ENCODE data around the gene NMT1. TPM values are rescaled to one million over a fixed set of nuclear protein-coding genes. Genes with fewer than 3 reads are reported as not detected.

Gene NMT1
- total and polyA plus RNA-seq, 3 experiments from 2014 or later, result 82.0 to 198 (median 189) TPM

DNA sequence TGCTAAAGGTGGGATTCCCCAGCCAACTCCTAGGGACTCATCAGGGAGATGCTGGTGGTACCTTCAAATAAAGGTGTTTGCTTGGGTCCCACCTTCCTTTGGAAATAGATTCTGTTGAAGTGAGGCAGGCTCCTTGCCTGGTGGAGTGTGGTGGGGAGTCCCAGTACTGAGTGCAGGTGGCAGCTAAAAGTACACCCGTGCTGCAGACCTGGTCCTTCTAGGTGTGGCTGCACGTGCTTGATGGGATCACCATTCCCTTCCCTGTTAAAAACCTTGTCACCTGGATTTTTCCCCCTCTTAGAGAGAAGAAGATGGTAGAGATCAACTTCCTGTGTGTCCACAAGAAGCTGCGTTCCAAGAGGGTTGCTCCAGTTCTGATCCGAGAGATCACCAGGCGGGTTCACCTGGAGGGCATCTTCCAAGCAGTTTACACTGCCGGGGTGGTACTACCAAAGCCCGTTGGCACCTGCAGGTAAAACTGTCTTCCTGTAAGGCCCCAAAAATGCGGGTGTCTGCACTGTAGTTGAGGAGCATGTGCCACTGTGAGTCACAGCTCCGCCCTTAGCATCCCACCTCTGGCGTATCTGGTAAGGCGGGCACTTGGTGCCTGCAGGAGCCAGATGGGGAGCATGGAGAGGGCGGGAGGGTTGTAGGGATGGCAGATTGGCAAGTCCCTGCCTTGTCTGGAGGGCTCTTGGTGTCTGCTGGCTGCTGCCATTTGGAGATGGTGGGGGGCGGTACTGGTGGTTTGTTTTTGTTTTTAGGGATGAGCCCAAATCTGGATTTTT, 37.2 kb downstream of the NMT1 start:
- peaks cover 5 to 86% (median 18%) of the 10 kb centered on the region in 3 donors for H3K36me3 Mint-ChIP-seq
- POLR2A ChIA-PET, result interaction anchor here (0.9 kb wide), 1 partner anchor 47 kb away, joined by 3 read pairs; no protein-coding TSS in a partner anchor
- H3K9me3 Mint-ChIP-seq, result no peaks in the 10 kb centered on the region

DNA sequence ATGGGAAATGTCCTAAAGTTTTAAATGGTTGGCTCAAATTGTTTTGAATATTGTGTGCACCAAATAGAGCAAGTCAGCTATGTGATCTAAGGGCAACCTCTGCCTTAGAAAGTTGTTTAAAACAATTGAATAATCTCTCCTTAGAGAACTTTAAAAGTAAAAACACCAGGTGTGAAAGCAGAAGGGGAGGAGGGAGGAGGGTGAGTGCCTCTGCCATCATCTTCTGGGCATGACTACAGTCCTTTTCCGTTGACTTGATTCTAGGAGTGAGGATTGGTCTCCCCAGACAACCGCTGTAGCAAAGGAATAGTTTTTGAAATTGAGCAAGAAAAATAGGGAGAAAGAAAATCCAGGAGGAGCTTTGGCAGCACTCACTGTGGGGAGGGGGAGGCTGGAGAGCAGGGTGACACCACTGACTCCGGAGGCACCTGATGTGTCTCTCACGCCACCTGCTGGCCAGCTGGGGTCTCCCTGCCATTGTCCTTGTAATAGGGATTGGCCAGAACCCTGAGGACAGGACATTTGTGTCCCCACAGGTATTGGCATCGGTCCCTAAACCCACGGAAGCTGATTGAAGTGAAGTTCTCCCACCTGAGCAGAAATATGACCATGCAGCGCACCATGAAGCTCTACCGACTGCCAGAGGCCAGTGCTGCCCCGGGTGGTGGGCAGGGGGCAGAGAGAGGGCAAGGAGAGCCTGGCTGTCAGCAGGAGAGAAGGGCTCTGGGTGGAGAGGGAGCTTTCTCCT, 37.9 kb downstream of the NMT1 start:
- Histone ChIP-seq H3K9me3 (ENCODE audit: low read length) (no peaks in the 10 kb centered on the region), H3K4me3 (ENCODE audit: low read length) (no peak overlapping the region), H3K27me3 (ENCODE audit: insufficient read depth, low read length, poor library complexity, severe bottlenecking) (no peaks in the 10 kb centered on the region), H3K36me3 (ENCODE audit: insufficient read depth, low read length) (peaks cover 61% of the 10 kb centered on the region), H3K4me1 (ENCODE audit: insufficient read depth, low read length) (no peaks in the 10 kb centered on the region), H3K27ac (ENCODE audit: low read depth, low read length) (no peak overlapping the region)
- H3K4me3 Mint-ChIP-seq, result no peak overlapping the region
- no peaks in the 10 kb centered on the region for H3K9me3 Mint-ChIP-seq
- ChIA-PET POLR2A (interaction anchor here (0.9 kb wide), 1 partner anchor 48 kb away, joined by 3 read pairs; no protein-coding TSS in a partner anchor), CTCF (interaction anchor here (1.0 to 3.3 kb wide), 15 partner anchors 9 to 288 kb away, joined by 3 to 17 read pairs (median 7); partner anchors contain the start of genes ACBD4 and DCAKD)
- DNase-seq, result peak; percentile 43 to 79 (median 49)
- H3K27me3 Mint-ChIP-seq, result no peaks in the 10 kb centered on the region
- peaks cover 5 to 86% (median 14%) of the 10 kb centered on the region in 3 donors for H3K36me3 Mint-ChIP-seq
- peak overlapping the region in 6 of 8 donors; percentile 16 to 72 (median 32) for H3K27ac Mint-ChIP-seq
- H3K4me1 Mint-ChIP-seq, result peaks cover 0 to 7% (median 0%) of the 10 kb centered on the region in 3 donors

More for the DNA sequence above, 37.2 kb downstream of the NMT1 start:
- no peak for DNase-seq
- Histone ChIP-seq H3K4me3 (ENCODE audit: low read length) (no peak overlapping the region), H3K27ac (ENCODE audit: low read depth, low read length) (no peak overlapping the region), H3K9me3 (ENCODE audit: low read length) (no peaks in the 10 kb centered on the region), H3K27me3 (ENCODE audit: insufficient read depth, low read length, poor library complexity, severe bottlenecking) (no peaks in the 10 kb centered on the region), H3K36me3 (ENCODE audit: insufficient read depth, low read length) (peaks cover 60% of the 10 kb centered on the region), H3K4me1 (ENCODE audit: insufficient read depth, low read length) (no peaks in the 10 kb centered on the region)
- CTCF ChIA-PET, result interaction anchor here (1.2 to 3.3 kb wide), 10 partner anchors 8 to 207 kb away, joined by 3 to 17 read pairs (median 8); partner anchors contain the start of gene ACBD4
- H3K4me3 Mint-ChIP-seq, result no peak overlapping the region
- no peaks in the 10 kb centered on the region for H3K27me3 Mint-ChIP-seq
- peaks cover 0 to 7% (median 0%) of the 10 kb centered on the region in 3 donors for H3K4me1 Mint-ChIP-seq
- peak overlapping the region in 3 of 8 donors; percentile 17 to 73 (median 72) for H3K27ac Mint-ChIP-seq

DNA sequence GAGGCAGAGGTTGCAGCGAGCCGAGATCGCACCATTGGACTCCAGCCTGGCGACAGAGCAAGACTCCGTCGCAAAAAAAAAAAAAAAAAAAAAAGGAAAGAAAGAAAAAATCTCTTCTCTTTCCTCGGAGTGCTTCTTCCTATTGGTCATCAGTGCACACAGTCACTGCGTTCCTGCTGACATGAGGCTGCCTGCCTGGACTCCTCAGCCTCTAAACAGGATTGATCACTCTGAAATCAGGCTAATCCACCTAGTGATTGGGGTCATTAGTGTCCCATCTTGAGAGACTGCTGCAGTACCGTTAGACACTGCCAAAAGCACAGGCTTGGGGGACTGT, 40.4 kb downstream of the NMT1 start:
- Mint-ChIP-seq H3K4me1 (peaks cover 0 to 7% (median 0%) of the 10 kb centered on the region in 3 donors), H3K27ac (peak overlapping the region in 1 of 8 donors; percentile 54), H3K9me3 (no peaks in the 10 kb centered on the region), H3K4me3 (no peak overlapping the region), H3K36me3 (peaks cover under 1 to 90% (median 10%) of the 10 kb centered on the region in 3 donors), H3K27me3 (no peaks in the 10 kb centered on the region)
- Histone ChIP-seq H3K9me3 (ENCODE audit: low read length) (no peaks in the 10 kb centered on the region), H3K36me3 (ENCODE audit: insufficient read depth, low read length) (peaks cover 67% of the 10 kb centered on the region), H3K4me3 (ENCODE audit: low read length) (no peak overlapping the region), H3K27me3 (ENCODE audit: insufficient read depth, low read length, poor library complexity, severe bottlenecking) (no peaks in the 10 kb centered on the region), H3K4me1 (ENCODE audit: insufficient read depth, low read length) (no peaks in the 10 kb centered on the region), H3K27ac (ENCODE audit: low read depth, low read length) (no peak overlapping the region)
- no peak for DNase-seq
- CTCF ChIA-PET, result interaction anchor here (3.3 kb wide), 1 partner anchor 12 kb away, joined by 9 read pairs; no protein-coding TSS in a partner anchor
- POLR2A ChIA-PET, result no interaction called here

DNA sequence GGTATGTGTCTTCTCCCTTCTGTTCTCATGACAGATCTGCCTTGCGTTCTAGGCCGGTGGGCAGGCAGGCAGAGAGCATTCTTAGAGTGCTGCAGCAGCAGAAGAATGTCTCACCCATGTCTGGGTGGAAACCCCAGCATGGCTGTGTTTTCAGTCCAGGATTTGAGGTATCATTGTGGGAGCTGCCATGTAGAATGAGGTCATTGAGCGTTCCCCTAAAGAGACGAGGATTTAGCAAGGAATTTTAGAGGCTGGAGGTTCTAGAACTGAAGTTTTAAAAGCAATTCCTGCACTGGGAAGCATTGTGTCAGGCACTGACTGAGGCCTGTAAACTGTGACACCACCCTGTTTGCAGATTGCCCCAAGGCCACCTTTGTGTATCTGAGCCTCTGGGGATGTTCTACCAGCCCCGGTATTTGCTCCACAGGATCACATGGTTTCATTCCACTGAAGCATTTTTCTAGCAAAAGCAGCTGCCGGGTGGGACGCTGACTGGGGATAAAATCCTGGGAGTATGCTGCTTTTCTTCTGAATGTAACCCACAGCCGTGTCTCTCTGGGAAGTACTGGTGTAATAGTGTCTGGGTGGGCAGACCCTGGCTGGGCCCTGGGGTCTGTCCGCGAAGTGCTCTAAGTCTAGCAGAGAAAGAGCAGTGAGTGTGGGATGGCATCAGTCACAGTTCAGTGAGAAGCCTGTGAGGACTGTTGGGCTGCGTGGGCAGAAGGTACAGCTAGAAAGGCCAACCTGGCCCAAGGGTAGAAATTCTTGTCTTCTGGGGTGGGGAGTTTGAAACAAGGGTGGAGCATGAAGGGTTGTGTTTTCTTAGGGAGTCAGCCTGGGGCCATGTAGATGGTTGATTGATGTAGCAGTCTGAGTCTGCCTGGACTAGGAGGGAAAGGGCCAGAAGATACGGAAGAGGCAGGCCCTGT, 41.0 kb downstream of the NMT1 start:
- H3K27ac ChIP-seq (ENCODE audit: low read depth, low read length), result no peak overlapping the region
- H3K9me3 ChIP-seq (ENCODE audit: low read length), result no peaks in the 10 kb centered on the region
- no peaks in the 10 kb centered on the region for H3K27me3 Mint-ChIP-seq
- H3K27ac Mint-ChIP-seq, result peak overlapping the region in 3 of 8 donors; percentile 17 to 46 (median 35)
- peaks cover 0 to 7% (median 0%) of the 10 kb centered on the region in 3 donors for H3K4me1 Mint-ChIP-seq
- H3K27me3 ChIP-seq (ENCODE audit: insufficient read depth, low read length, poor library complexity, severe bottlenecking), result no peaks in the 10 kb centered on the region
- no peak for DNase-seq
- no peak overlapping the region for H3K4me3 ChIP-seq (ENCODE audit: low read length)
- ChIA-PET POLR2A (no interaction called here), CTCF (no interaction called here)
- no peaks in the 10 kb centered on the region for H3K9me3 Mint-ChIP-seq
- H3K4me3 Mint-ChIP-seq, result no peak overlapping the region
- no peaks in the 10 kb centered on the region for H3K4me1 ChIP-seq (ENCODE audit: insufficient read depth, low read length)
- H3K36me3 ChIP-seq (ENCODE audit: insufficient read depth, low read length), result peaks cover 65% of the 10 kb centered on the region
- peaks cover 0 to 90% (median 10%) of the 10 kb centered on the region in 3 donors for H3K36me3 Mint-ChIP-seq

DNA sequence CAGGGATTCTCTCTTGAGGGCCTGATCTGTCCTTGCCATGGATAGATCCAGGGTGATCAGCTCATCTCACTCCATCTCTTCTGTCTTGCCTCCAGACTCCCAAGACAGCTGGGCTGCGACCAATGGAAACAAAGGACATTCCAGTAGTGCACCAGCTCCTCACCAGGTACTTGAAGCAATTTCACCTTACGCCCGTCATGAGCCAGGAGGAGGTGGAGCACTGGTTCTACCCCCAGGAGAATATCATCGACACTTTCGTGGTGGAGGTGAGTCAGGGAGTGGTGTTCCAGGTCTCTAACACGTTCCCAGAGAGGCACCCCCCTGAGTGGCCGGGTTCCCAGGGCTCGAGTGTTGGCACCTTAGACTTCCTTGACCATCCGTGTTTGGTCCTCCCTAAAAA, 41.7 kb downstream of the NMT1 start:
- Histone ChIP-seq H3K9me3 (ENCODE audit: low read length) (no peaks in the 10 kb centered on the region), H3K36me3 (ENCODE audit: insufficient read depth, low read length) (peaks cover 58% of the 10 kb centered on the region), H3K27me3 (ENCODE audit: insufficient read depth, low read length, poor library complexity, severe bottlenecking) (no peaks in the 10 kb centered on the region), H3K4me1 (ENCODE audit: insufficient read depth, low read length) (no peaks in the 10 kb centered on the region), H3K4me3 (ENCODE audit: low read length) (no peak overlapping the region), H3K27ac (ENCODE audit: low read depth, low read length) (no peak overlapping the region)
- ChIA-PET POLR2A (no interaction called here), CTCF (interaction anchor here (1.7 kb wide), 1 partner anchor 29 kb away, joined by 7 read pairs; the partner anchor contains the start of gene PLCD3)
- no peaks in the 10 kb centered on the region for H3K9me3 Mint-ChIP-seq
- no peak overlapping the region for H3K4me3 Mint-ChIP-seq
- H3K27me3 Mint-ChIP-seq, result no peaks in the 10 kb centered on the region
- H3K4me1 Mint-ChIP-seq, result peaks cover 0 to 7% (median 0%) of the 10 kb centered on the region in 3 donors
- H3K36me3 Mint-ChIP-seq, result peaks cover 0 to 89% (median 11%) of the 10 kb centered on the region in 3 donors
- DNase-seq, result no peak
- peak overlapping the region in 2 of 8 donors; percentile 35 to 69 for H3K27ac Mint-ChIP-seq

DNA sequence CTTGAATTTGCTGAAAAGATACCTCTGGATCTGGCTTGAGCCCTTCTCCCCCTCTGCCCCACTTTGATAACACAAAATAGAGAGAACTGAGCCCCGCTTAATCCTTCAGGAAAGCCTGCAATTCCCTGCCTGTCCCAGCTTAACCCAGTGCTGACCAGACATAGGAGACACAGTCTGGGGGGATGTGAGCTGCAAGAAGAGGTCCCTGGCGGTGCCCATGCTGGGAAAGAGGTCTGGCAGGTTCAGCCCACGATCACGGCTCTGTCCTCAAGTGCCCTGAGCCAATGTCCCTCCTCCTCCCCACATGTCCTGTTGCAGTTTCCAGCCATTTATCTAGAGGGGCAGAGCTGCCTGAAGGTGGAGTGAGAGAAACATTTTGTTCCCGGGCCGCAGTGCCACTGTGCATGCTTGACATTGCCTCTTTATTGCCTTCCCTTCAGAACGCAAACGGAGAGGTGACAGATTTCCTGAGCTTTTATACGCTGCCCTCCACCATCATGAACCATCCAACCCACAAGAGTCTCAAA, 42.2 kb downstream of the NMT1 start:
- Mint-ChIP-seq H3K27me3 (no peaks in the 10 kb centered on the region), H3K36me3 (peaks cover 0 to 89% (median 9%) of the 10 kb centered on the region in 3 donors), H3K4me3 (no peak overlapping the region), H3K27ac (no peak overlapping the region), H3K9me3 (no peaks in the 10 kb centered on the region), H3K4me1 (peaks cover 0 to 7% (median 0%) of the 10 kb centered on the region in 3 donors)
- peaks cover 53% of the 10 kb centered on the region for H3K36me3 ChIP-seq (ENCODE audit: insufficient read depth, low read length)
- no peaks in the 10 kb centered on the region for H3K9me3 ChIP-seq (ENCODE audit: low read length)
- H3K4me3 ChIP-seq (ENCODE audit: low read length), result no peak overlapping the region
- DNase-seq, result no peak
- no peak overlapping the region for H3K27ac ChIP-seq (ENCODE audit: low read depth, low read length)
- POLR2A ChIA-PET, result no interaction called here
- CTCF ChIA-PET, result interaction anchor here (1.7 kb wide), 2 partner anchors 29 to 32 kb away, joined by 7 read pairs; partner anchors contain the start of genes ACBD4 and PLCD3
- H3K27me3 ChIP-seq (ENCODE audit: insufficient read depth, low read length, poor library complexity, severe bottlenecking), result no peaks in the 10 kb centered on the region
- H3K4me1 ChIP-seq (ENCODE audit: insufficient read depth, low read length), result no peaks in the 10 kb centered on the region

DNA sequence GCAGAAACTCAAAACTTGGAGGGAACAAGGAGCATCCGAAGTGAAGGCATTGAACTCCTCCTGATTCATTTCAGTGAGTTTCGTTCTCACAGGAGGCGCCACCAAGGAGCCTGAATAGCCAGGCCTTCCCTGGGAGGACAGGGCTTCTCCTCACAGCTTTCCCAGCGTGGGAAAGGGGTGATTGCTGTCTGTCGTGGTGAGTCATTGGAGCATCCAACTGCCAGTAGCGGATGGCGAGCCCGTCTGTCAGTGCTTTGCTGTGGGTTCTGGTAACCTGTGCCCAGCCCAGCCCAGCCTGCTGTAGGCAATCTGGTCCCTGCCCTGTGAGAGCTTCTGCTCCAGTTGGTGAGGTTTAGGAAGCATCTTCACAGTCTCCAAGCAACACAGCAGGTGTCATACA, 42.9 kb downstream of the NMT1 start:
- CTCF ChIA-PET, result interaction anchor here (1.7 kb wide), 2 partner anchors 28 to 31 kb away, joined by 7 read pairs; partner anchors contain the start of genes ACBD4 and PLCD3
- Mint-ChIP-seq H3K9me3 (no peaks in the 10 kb centered on the region), H3K4me1 (peaks cover 0 to under 1% (median 0%) of the 10 kb centered on the region in 3 donors), H3K27me3 (no peaks in the 10 kb centered on the region), H3K4me3 (no peak overlapping the region), H3K36me3 (peaks cover 0 to 86% (median 9%) of the 10 kb centered on the region in 3 donors), H3K27ac (peak overlapping the region in 1 of 8 donors; percentile 54)
- Histone ChIP-seq H3K4me1 (ENCODE audit: insufficient read depth, low read length) (no peaks in the 10 kb centered on the region), H3K36me3 (ENCODE audit: insufficient read depth, low read length) (peaks cover 48% of the 10 kb centered on the region), H3K9me3 (ENCODE audit: low read length) (no peaks in the 10 kb centered on the region), H3K27ac (ENCODE audit: low read depth, low read length) (no peak overlapping the region), H3K4me3 (ENCODE audit: low read length) (no peak overlapping the region), H3K27me3 (ENCODE audit: insufficient read depth, low read length, poor library complexity, severe bottlenecking) (no peaks in the 10 kb centered on the region)
- no peak for DNase-seq
- POLR2A ChIA-PET, result no interaction called here

Measured in CD8-positive, alpha-beta memory T cell (primary cell).